ENCODE results near the gene SPATS2L.

Gene SPATS2L

DNA sequence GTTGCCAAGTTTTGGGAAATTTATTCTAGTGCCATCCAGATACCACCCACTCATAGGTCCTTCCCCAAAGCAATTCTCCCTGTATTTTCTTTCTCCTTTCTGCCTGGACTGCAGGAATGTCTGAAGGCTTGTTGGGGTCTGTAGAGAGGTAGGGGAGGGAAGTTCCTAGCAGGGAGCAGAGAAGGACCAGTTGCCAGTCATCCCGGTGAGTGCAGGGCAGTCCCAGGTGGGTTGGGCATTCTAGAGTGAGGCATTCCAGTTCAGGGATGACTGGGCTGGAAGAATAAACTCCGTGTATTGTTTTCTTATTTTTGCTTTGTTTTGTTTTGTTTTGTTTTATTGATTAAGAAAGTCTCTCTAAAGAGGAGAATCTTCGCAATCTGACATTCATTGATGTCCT, 58.1 kb downstream of the SPATS2L start:
- Histone ChIP-seq H3K4me1 (peaks cover 18% of the 10 kb centered on the region), H3K9me3 (no peaks in the 10 kb centered on the region)

GRCh38 chr2:200365209-200365608, 58.7 kb downstream of the SPATS2L start:
- TF ChIP-seq, protein P1, sequence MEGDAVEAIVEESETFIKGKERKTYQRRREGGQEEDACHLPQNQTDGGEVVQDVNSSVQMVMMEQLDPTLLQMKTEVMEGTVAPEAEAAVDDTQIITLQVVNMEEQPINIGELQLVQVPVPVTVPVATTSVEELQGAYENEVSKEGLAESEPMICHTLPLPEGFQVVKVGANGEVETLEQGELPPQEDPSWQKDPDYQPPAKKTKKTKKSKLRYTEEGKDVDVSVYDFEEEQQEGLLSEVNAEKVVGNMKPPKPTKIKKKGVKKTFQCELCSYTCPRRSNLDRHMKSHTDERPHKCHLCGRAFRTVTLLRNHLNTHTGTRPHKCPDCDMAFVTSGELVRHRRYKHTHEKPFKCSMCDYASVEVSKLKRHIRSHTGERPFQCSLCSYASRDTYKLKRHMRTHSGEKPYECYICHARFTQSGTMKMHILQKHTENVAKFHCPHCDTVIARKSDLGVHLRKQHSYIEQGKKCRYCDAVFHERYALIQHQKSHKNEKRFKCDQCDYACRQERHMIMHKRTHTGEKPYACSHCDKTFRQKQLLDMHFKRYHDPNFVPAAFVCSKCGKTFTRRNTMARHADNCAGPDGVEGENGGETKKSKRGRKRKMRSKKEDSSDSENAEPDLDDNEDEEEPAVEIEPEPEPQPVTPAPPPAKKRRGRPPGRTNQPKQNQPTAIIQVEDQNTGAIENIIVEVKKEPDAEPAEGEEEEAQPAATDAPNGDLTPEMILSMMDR (IDR thresholded peaks at IDR 0.05; ENCODE audit: low read depth, low read length), result no peak
- Histone ChIP-seq H3K36me3 (no peaks in the 10 kb centered on the region; the same call in 1 of the 2 replicates), H3K4me1 (peaks cover 16% of the 10 kb centered on the region), H3K27me3 (no peaks in the 10 kb centered on the region), H3K9me3 (no peaks in the 10 kb centered on the region), H3K4me3 (ENCODE audit: low read depth, low read length) (no peak overlapping the region)
- DNase-seq, result no peak

More for the DNA sequence above, 58.1 kb downstream of the SPATS2L start:
- Histone ChIP-seq H3K36me3 (no peaks in the 10 kb centered on the region; the same call in 1 of the 2 replicates), H3K27me3 (no peaks in the 10 kb centered on the region), H3K4me3 (ENCODE audit: low read depth, low read length) (no peak overlapping the region)
- TF ChIP-seq, protein P1 (IDR thresholded peaks at IDR 0.05; ENCODE audit: low read depth, low read length), result no peak
- DNase-seq, result no peak

DNA sequence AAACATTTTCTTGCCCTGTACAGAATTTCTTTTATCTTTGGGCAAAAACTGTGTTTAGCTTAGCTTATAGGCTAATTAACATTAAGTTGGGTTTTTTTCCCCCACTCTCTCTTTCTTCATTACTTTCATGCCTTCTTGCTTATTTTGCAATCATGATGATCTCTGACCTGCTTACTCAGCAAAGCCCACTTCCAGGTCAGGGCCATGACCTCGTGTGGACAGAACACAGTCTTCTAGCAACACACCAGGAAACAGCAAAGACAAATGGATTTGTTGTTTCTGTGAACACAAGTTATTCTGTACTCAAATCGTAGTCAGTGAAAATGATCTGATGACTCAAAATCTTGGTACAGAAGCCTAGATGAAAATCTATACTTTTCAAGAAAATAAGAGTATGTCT, 60.7 kb downstream of the SPATS2L start:
- no peaks in the 10 kb centered on the region; the same call in 1 of the 2 replicates for H3K36me3 ChIP-seq
- H3K9me3 ChIP-seq, result no peaks in the 10 kb centered on the region
- DNase-seq, result no peak
- TF ChIP-seq, protein P1 (IDR thresholded peaks at IDR 0.05; ENCODE audit: low read depth, low read length), result no peak
- H3K4me3 ChIP-seq (ENCODE audit: low read depth, low read length), result no peak overlapping the region
- H3K27me3 ChIP-seq, result no peaks in the 10 kb centered on the region
- H3K4me1 ChIP-seq, result peaks cover 15% of the 10 kb centered on the region

DNA sequence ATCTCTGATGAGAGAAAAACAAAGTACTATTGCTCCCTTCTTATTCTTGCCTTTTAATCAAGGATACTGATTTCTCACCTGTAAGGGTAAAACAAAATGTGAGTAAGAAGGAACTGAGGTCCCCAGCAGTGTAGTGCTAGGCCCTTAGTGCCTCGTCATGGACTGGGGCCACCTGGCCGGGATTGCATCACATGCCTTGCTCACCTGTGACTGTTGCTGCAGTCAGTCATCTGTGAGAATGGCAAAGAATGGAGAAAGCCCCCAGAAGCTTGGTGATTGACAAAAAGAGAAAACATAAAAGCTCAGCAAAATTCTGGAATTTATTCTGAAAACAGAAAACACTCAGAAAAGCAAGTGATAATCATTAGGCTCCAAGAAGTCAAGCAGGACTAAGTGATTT, 63.4 kb downstream of the SPATS2L start:
- no peak for DNase-seq
- Histone ChIP-seq H3K9me3 (no peaks in the 10 kb centered on the region), H3K36me3 (no peaks in the 10 kb centered on the region; the same call in 1 of the 2 replicates), H3K4me1 (peaks cover 8% of the 10 kb centered on the region), H3K27me3 (no peaks in the 10 kb centered on the region), H3K4me3 (ENCODE audit: low read depth, low read length) (no peak overlapping the region)
- TF ChIP-seq, protein P1 (IDR thresholded peaks at IDR 0.05; ENCODE audit: low read depth, low read length), result no peak

- Histone ChIP-seq H3K4me3 (ENCODE audit: low read depth, low read length) (no peak overlapping the region), H3K36me3 (no peaks in the 10 kb centered on the region; the same call in 1 of the 2 replicates), H3K9me3 (no peaks in the 10 kb centered on the region), H3K4me1 (peaks cover 19% of the 10 kb centered on the region), H3K27me3 (no peaks in the 10 kb centered on the region)
- TF ChIP-seq, protein P1 (IDR thresholded peaks at IDR 0.05; ENCODE audit: low read depth, low read length), result no peak
- DNase-seq, result no peak
Observed at GRCh38 chr2:200373231-200373630, 66.7 kb downstream of the SPATS2L start.

DNA sequence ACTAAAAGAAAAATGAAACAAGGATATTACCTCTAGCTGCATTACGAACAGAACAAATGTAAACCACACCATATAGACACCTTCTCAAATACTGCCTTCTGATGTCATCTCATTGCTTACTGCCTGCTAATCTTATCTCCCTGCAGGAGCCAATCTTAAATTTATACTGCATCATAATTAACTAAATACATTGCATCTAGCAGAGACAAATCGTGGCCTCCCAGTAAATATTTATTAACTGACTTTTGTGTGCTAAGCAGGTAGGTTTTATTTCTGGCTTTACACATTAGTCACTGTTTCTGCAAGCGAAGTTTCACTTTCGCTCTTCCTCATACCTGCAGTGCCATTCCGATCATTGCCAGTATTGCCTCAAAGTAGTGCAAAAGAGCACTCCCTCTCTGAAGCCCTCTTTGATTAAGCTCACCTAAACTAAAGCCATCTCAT, 67.5 kb downstream of the SPATS2L start:
- no peak overlapping the region for H3K4me3 ChIP-seq (ENCODE audit: low read depth, low read length)
- no peaks in the 10 kb centered on the region for H3K9me3 ChIP-seq
- H3K36me3 ChIP-seq, result no peaks in the 10 kb centered on the region
- no peak for DNase-seq
- peaks cover 22% of the 10 kb centered on the region for H3K4me1 ChIP-seq
- TF ChIP-seq, protein P1 (IDR thresholded peaks at IDR 0.05; ENCODE audit: low read depth, low read length), result no peak
- H3K27me3 ChIP-seq, result no peaks in the 10 kb centered on the region

All from BE2C (cell line).